ENCODE data around the gene RFX2.
"Not testable (repeated sequence)": the region's sequence is repeated elsewhere in the genome, so short reads cannot be mapped to it uniquely, and the experiment has no call there.

RFX2 gene

DNA sequence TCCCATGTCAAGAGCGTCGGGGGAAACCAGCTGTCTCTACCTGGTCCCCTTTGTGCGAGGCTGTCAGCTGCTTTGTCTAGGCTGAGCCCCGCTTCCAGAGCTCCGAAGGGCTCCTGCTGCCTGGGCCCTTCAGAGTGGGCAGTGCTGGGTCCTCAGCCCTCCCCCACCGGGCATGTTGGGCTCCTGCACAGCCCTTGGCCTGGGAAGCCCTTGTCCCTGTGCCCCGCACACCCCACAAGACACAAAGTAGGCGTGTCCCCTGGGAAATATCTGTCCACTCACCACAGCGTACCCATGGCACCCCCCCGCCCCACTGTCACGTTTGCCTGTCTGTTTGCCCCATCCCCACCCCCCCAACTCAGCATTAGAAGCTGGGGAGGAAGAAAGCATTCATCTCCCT lies 92.7 kb downstream of the RFX2 start:
- no peak for DNase-seq

DNA sequence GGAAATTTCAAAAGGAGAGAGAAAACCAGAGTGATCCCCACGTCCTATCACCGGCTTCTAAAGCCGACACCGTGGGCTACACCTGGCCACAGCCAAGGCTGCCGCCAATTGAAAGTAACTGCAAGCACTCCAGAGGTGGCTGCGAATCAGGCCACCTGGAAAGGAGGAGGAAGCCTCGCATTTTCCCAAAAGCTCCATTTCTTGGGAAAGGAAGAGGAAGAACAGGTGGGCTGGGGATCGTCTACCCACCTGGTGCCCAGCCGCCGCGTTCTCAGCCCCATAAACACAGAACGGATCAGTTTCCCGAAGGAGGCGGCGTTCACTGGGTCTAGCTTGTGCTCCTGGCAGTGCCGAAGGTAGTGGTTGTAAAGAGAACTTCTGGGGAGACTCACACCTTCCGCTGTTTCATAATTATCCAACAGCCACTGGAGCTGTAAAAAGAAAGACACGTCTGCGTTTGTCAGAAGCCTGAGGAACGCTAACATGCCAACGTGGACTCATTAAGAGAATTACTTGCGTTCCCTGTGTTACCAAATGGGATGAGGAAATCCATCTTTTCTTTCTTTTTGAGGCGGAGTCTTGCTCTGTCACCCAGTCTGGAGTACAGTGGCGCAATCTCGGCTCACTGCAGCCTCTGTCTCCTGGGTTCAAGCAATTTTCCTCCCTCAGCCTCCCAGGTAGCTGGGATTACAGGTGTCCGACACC lies 94.3 kb downstream of the RFX2 start:
- no peak for DNase-seq

DNA sequence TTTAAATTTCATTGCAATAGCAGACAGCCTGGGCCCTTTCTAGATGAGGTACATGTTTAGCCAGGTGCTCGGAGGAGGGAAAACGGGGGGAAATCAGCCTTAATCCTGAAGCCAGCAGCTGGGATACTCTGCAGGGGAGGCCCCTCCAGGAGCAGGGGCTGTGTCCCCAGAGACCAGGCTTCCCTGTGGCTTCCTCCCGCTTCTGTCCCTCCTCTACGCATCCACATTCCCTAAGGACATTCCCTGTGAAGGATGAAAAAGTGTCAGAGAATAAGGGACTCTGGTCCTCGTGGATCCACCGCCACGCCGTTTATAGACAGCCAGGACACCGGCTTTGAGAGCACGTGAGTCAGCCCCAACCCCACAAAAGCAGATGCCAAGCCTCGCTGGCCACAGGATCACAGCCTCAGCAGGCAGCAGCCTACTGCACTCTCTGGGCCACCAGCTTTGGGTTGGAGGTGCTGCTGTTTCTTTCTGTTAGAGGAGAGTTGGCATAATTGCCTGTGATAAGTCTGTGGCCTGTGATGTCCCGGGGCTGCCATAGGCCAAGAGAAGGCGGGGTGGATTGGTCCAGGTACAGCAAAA lies 95.7 kb downstream of the RFX2 start:
- no peak for DNase-seq

DNA sequence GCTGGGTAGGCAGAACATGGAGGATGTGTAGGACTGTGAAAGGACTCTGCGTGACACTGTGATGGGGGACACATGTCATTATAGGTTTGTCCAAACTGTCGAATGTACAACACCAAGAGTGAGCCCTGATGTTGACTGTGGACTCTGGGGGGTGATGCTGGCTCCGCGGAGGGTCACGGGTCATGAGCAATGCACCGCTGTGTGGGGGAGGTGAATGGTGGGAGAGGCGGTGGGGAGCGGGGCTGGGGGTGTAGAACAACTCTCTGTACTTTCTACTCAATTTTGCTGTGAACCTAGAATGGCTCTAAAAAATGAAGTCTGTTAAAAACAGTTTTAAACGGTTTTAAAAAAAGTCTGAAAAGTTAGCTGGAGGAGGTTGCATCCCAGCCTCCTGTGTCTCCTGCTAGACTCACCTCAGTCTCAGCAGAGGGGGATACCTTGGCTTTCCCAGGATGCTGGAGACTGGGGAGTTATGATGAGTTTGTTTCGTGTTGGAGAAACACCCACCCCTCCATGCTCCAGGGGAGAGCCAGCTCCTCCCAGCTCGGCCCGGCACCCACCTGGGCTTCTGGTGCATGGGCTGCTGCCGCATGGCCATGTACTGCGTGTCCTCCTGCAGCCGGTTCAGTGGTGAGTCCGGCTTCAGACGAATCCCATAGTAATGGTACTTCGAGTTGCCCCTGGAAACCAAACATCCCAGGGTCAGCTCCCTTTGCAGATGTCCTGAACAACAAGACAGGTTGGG lies 97.7 kb downstream of the RFX2 start:
- no peak for DNase-seq

DNA sequence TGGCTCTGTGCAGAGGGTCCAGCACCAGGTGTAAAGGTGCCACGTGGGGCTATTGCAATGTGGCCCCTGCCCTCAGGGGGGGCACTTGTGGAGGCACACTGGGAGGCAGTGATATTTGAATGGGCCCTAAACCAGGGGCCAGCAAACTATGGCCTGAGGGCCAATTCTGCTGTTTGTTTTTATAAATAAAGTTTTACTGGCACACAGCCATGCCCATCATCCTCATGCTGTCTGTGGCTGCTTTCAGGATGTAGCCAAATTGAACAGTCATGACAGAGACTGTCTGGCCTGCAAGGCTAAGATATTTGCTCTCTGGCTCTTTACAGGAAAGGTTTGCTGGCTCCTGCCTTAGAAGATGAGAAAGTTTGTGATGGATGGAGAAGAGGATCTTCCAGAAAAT lies 98.5 kb downstream of the RFX2 start:
- no peak for DNase-seq

DNA sequence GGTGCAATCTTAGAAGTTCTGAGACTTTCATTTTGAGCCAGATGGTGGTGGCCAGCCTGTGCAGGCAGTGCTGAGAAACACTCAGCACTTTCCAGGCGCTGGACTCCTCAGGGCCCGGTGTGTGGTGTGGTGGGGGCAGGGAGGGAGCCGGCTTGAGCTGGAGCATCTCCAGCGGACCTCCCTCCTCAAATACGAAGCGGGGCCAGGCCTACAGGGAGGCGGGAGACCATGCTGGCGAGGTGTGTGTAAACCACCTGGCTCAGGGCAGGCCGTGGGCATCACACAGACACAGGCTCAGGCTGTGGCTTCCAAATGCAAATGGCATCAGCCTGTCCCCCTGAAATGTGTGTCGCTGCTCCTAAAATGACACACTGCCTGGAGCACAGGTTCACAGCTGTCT lies 99.1 kb downstream of the RFX2 start:
- DNase-seq, result no peak

DNA sequence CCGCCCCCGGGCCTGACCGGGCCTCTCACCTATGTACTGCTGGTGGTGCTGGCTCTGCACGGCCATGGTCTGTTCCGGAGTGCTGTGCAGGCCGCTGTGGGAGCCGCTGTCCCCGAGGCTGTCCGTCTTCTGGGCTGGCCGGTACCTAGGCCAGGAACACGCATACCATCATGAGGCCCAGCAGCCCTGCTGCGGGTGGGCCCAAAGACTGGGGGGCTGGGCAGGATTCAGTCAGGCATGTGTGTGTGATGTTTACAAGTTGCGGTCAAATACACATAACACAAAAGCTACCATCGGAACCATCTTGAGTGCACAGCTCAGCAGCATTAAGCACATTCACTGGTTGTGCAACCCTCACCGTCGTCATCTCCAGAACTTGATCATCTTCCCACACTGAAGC lies 100.2 kb downstream of the RFX2 start:
- DNase-seq, result no peak

DNA sequence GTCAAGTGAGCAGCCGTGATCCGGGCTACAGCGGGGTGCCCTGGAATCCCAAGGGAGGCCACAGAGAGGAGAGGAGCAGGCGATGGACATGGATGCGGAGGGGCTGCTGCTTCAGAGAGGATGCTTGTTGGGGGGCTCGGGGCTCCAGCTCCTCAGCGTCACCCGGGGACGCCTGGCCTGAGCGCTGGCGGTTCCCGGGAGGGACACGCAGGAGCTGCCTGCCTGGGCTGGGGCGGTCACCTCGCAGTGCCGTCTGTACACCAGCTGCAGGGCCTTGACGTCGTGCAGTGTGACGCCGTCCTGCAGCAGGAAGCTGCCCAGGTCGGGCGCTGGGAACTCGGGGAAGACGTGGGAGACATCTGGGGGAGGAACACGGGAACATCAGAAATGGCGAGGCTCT lies 102.4 kb downstream of the RFX2 start:
- DNase-seq, result no peak

DNA sequence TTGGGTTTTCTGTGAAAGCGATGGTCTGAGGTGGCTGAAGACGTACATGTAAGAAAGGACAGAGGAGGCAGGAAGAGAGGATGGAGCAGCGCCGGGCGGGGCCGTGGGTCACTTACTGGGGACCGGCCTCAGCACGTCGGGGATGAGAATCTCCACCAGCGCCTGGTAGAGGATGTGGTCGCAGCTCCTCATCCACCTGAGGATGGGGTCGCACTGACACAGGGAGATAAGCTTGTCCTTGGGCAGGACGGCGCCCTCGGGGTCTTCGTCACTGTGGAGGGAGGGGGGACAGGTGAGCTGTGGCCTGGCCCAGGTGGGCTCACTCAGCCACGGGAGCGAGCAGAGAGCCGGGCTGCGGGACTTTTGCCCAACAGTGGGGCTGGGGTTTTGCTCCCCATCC lies 103.4 kb downstream of the RFX2 start:
- DNase-seq, result no peak

DNA sequence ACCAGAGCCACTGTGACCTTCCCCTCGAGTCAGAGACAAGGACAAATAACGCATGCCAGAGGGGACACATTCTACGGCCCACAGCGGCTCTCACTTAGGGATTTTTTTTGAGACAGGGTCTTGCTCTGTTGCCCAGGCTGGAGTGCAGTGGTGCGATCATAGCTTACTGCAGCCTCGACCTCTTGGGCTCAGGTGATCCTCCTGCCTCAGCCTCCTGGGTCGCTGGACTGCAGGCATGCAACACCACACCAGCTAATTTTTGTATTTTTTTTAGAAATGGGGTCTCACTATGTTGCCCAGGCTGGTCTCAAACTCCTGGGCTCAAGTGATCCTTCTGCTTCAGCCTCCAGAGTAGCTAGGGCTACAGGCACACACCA lies 104.2 kb downstream of the RFX2 start:
- not testable (repeated sequence) for DNase-seq

DNA sequence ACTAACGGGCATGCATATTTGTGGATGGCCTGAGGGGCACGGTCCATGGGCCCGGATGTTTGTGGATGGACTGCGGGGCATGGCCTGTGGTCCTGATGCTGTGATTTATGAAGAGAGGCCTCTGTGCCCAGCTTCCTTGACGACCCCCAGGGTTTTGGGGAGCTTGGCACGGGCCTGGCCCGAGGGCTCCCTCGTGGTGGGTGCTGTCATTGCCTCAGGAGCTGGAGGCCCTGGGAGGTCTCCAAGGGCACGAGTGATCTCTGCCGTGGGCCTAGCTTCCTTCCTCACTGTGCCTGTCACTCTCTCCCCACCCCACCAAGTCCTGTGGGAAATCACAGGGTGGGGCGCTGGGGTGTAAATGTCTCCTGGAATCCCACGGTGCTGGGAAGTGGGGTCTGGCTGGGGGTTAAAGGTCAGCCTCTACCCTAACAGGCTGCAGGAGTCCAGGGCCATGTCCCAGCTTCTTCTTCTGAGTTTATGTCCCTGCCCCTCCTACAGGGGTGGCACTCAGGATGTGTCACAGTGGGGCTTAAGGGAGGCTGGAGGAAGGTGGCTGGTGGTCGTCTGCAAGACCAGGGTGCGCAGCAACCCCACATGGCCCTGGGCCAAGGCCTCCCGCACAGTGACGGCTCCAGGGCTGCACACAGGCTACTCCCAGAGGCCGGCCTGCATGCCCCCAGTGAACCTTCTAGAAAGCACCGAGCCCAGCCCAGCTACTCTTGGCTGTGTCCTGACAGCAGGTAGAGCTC lies 104.8 kb downstream of the RFX2 start:
- no peak for DNase-seq

DNA sequence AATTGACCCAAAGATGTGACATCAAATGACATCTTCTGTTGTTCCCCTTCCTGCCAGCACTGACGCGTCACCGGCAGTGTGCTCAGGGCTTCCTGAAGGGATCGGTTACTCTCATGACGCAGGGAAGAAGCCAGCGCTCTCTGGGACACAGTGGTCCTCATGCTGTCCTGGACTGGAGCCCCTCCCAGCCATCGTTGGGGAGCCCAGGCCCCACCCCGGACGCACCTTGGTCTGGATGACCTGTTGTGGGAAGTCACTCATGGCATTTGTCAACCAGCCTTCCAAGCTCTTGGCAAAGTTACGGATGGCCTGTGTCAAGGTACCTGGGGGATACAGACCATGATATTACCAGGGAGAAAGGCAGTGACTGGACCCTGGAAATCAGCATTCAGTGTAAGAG lies 106.3 kb downstream of the RFX2 start:
- no peak for DNase-seq

DNA sequence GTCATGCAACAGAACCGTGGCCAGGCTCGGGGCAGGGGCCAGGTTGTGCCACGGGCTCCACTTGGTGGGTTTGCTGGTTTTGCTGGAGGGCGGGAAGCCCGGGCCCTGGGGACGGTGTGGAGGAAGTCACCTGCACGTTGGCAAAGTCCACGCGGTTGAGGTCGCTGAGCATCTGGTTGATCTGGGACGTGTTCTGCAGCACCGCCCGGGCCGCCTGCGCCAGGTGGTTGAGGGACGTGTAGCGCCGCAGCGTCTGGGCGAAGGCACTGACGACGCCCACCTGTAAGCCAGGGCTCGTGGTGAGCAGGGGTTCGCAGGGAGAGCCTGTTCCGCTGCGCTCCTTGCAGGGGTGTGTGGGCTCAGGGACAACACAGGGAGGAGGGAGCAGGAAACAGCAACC lies 107.7 kb downstream of the RFX2 start:
- no peak for DNase-seq

DNA sequence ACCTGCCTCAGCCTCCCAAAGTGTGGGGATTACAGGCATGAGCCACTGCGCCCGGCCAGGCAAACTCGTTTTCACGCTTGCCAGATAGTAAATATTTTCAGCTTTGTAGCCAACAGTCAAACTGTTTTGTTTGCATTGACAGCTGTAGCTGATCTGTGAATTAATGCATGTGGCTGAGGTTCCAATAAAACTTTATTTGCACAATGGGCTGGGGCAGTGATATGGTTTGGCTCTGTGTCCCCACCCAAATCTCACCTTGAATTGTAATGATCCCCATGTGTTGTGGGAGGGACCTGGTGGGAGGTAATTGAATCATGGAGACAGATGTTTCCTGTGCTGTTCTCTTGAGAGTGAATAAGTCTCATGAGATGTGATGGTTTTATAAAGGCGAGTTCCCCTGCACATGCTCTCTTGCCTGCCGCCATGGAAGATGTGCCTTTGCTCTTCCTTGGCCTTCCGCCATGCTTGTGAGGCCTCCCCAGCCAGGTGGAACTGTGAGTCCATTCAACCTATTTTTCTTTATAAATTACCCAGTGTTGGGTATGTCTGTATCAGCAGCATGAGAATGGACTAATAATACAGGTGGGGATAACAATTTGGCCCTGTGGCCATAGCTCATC lies 110.0 kb downstream of the RFX2 start:
- no peak for DNase-seq

DNA sequence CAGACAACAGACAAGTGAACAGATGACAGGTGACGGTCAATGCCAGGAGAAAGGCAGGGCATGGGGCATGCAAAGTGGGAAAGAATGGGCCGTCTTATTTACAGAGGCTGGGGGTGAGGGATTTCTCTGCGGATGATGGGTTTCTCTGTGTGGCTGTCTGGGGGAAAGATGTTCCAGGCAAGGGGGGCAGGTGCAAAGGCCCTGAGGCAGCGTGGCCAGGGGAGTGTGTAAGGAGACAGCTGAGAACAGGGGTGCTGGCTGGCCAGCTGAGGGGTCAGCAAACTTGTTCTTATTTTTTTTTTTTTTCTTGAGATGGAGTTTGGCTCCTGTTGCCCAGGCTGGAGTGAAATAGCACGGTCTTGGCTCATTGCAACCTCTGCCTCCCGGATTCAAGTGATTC lies 110.6 kb downstream of the RFX2 start:
- no peak for DNase-seq

DNA sequence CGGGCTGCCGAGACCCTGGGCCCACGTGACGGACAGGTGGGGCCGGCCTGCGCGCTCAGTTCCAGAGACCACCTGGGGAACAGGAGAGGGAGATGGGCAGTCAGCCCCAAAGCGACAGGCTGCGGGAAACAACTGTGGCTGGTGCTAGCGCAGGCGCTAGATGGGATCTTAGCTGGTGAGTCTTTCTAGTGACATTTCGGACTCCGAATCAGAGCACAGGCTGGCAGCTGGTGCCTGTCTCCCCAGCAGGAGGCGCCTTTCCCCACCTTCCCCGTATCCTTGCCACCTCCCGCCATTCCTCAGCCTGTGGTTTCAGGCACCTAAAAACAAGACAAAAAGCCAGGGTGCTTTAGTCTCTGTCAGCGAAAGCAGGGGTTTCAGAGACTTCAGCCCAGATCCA lies 112.9 kb downstream of the RFX2 start:
- no peak for DNase-seq

DNA sequence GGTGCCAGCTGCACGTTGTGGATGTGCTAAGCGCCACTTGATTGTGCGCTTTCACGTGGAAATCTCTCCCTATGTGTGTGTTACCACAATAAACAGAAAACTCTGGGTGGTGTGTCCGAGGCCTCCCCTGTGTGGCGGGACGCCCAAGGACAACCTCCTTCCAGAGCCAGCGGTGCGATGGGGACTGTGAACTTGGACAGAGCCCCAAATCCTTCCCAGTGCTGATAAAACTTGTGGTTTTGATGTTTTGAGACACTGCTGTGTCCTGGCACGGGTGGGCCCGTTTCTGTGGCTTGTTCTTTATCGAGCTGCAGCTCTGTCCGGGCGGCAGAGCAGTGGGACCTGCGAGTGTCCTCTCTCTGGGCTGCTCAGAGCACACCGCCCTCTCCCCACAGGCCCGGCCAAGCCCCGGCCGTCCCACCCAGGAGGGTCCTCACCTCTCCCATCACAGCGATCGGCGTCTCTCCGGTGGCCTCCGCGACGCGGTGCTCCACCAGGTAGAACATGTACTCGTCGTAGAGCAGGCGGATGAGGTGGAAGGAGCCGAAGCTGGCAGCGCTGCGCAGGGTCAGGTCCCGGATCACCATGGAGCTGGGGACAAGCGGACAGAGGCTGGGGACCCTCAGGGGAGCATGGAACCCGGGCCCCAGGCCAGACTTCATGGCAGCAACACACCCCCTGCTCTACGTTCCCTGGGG lies 113.5 kb downstream of the RFX2 start:
- DNase-seq, result no peak

DNA sequence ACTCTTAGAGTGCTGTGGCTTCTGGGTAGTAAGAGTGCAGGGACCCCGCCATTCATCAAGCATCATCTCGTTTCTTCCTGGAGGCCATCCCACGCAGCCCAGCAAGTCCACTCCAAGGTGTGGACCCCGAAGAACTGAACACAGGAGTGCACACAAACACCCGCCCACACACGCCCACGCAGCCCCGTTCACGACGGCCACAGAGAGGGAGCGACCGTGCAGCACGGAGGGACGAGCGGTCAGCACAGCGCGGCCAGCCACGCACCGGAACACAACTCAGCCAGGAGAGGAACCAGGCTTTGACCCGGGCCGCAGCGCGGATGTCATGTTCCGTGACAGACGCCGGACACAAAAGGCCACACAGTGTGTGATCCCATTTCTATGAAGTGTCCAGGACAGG lies 114.2 kb downstream of the RFX2 start:
- DNase-seq, result no peak

DNA sequence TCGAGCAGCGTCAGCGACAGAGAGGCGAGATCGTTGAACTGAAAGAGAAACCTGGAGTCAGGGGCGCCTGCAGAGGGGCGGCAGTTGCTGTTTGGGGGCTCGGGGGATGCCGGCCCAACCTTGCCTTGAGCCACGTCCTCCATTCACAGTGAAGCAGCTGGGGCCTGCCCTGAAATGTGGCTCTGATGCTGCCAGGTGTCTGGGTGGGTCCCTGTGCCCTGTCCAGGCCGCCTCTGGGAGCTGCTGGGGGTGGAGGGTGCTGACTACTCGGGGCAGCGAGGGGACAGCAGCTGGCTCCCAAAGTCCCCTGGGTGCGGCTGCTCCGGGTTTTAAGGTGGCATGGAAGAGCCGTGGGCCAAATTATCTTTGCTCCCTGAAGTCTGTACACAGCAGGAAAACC lies 114.7 kb downstream of the RFX2 start:
- no peak for DNase-seq

DNA sequence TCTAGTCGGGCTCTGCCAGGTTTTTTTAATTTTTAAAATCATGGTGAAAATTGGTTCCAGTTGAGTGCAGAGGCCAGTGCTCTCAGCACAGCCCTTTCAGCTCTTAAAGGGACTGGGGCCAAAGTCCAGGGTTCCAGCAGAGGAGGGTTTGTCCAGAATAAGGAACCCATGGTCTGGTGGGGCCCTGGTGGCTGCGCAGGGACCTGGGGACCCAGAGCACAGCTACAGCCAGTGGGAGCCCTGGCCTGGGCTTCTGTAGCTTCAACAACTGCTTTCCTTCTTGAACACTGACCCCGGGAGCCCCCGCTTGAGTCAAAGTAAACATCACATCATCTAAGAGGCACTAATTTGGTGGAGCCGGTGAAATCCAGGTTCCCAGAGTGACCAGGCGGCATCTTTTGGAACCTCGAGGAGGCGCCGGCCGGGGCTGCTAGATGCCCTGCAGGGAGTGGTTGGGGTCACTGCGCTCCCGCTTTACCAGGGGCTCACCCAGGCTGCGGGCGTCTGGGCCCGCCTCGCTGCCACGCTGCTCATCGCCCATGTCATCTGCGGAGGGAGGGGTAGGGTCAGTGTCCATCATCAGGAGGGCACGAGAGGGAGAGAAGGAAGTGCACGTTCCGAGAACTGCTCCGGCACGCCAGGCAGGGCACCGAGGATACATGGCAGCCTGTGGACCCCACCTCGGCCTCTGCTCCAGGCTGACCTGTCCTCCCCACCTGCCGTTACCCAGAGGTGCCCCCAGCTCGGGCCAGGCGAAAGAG lies 115.7 kb downstream of the RFX2 start:
- no peak for DNase-seq
